IMR-90 (cell line): ENCODE results near the gene COL15A1. TPM values are rescaled to one million over a fixed set of nuclear protein-coding genes. Genes with fewer than 3 reads are reported as not detected.
A peak's percentile ranks its signal among the peaks of the same experiment; 100 is the strongest.

Source experiments
- ATAC-seq: fragments of 200-7000 bp; cut with Tn5 transposase; 2 replicates; pipeline ENCODE4 v1.9.1; 2020; ENCODE audit warnings: low read depth, mild to moderate bottlenecking, moderate library complexity
- BruUV-seq: library from RNA; stranded (reverse); fragments of 400-500 nt; replicated peaks from 2 replicates; lab custom pipeline; 2021; lab: Mats Ljungman, UMichigan
- CTCF ChIA-PET: fragments of 300-600 bp; formaldehyde crosslinking; extraction: SDS; loops from one replicate; lab custom pipeline; 2021; ENCODE audit warnings: antibody characterized with exemption; lab: Yijun Ruan, JAX
- POLR2A ChIA-PET: fragments of 300-600 bp; sonication (Branson Sonifier 250); formaldehyde crosslinking; loops from one replicate; lab custom pipeline; 2022; ENCODE audit warnings: antibody characterized with exemption; ENCODE audit not compliant: unreplicated experiment; lab: Charles Lee
- DNase-seq: peaks from one replicate; pipeline ENCODE4 v3.0.0; 2013
- H2AFZ ChIP-seq: replicated peaks from 2 replicates; pipeline ENCODE3; 2013; ENCODE audit warnings: low read length, mild to moderate bottlenecking; ENCODE audit not compliant: poor library complexity
- H2AK5ac ChIP-seq: 2 replicates; pipeline ENCODE4 v1.6.1; 2013; ENCODE audit warnings: low read depth, low read length, inconsistent platforms
- H2AK9ac ChIP-seq: replicated peaks from 2 replicates; pipeline ENCODE3; 2013; ENCODE audit warnings: mild to moderate bottlenecking, low read depth, low read length, moderate library complexity; ENCODE audit not compliant: poor library complexity
- H2BK120ac ChIP-seq: 2 replicates; pipeline ENCODE4 v1.6.1; 2013; ENCODE audit warnings: low read depth, low read length, inconsistent platforms
- H2BK15ac ChIP-seq: 3 replicates; pipeline ENCODE4 v1.6.1; 2013; ENCODE audit warnings: low read depth, low read length, inconsistent platforms
- H2BK20ac ChIP-seq: 2 replicates; pipeline ENCODE4 v1.6.1; 2013; ENCODE audit warnings: low read depth, mild to moderate bottlenecking, inconsistent platforms, low read length, moderate library complexity
- H2BK5ac ChIP-seq: 2 replicates; pipeline ENCODE4 v1.6.1; 2013; ENCODE audit warnings: mild to moderate bottlenecking, low read depth, low read length, inconsistent platforms; ENCODE audit not compliant: poor library complexity, severe bottlenecking
- H3K14ac ChIP-seq: replicated peaks from 2 replicates; pipeline ENCODE4 v1.6.1; 2013; ENCODE audit warnings: low read depth, low read length, inconsistent platforms
- H3K18ac ChIP-seq: 2 replicates; pipeline ENCODE4 v1.6.1; 2013; ENCODE audit warnings: low read depth, low read length, control low read depth
- H3K23ac ChIP-seq: 2 replicates; pipeline ENCODE4 v1.6.1; 2013; ENCODE audit warnings: low read depth, low read length, inconsistent platforms
- H3K27ac ChIP-seq: 2 replicates; pipeline ENCODE4 v1.5.1; 2013; ENCODE audit warnings: mild to moderate bottlenecking, control low read depth, low read length; ENCODE audit not compliant: insufficient read depth
- H3K27me3 ChIP-seq: 2 replicates; pipeline ENCODE4 v1.6.1; 2013; ENCODE audit warnings: low read length; ENCODE audit not compliant: control insufficient read depth, insufficient read depth
- H3K36me3 ChIP-seq: 2 replicates; pipeline ENCODE4 v1.6.1; 2013; ENCODE audit warnings: low read length, mixed read lengths; ENCODE audit not compliant: control insufficient read depth, insufficient read depth
- H3K4ac ChIP-seq: 2 replicates; pipeline ENCODE4 v1.6.1; 2013; ENCODE audit warnings: low read depth, low read length, inconsistent platforms
- H3K4me1 ChIP-seq: 2 replicates; pipeline ENCODE4 v1.6.1; 2013; ENCODE audit warnings: low read length, mixed read lengths; ENCODE audit not compliant: control insufficient read depth, insufficient read depth
- H3K4me2 ChIP-seq: 2 replicates; pipeline ENCODE4 v1.6.1; 2013; ENCODE audit warnings: low read depth, mild to moderate bottlenecking, control low read depth, low read length, moderate library complexity
- H3K4me3 ChIP-seq: 2 replicates; pipeline ENCODE4 v1.5.1; 2013; ENCODE audit warnings: low read depth, mild to moderate bottlenecking, control low read depth, low read length, moderate library complexity; ENCODE audit not compliant: insufficient read depth
- H3K56ac ChIP-seq: 2 replicates; pipeline ENCODE4 v1.6.1; 2013; ENCODE audit warnings: low read length, inconsistent platforms; ENCODE audit not compliant: insufficient read depth; ENCODE audit errors: extremely low read depth
- H3K79me1 ChIP-seq, 2 experiments: 2 replicates each; pipeline ENCODE4 v1.6.1; 2013; ENCODE audit warnings: low read length in 2 of 2, inconsistent platforms in 1 of 2, low read depth in 1 of 2
- H3K9ac ChIP-seq: 2 replicates; pipeline ENCODE4 v1.6.1; 2013; ENCODE audit warnings: low read depth, low read length, control low read depth
- H3K9me1 ChIP-seq: 2 replicates; pipeline ENCODE4 v1.6.1; 2013; ENCODE audit warnings: low read length, inconsistent platforms; ENCODE audit not compliant: insufficient read depth
- H3K9me3 ChIP-seq: 2 replicates; pipeline ENCODE4 v1.6.1; 2013; ENCODE audit warnings: low read length; ENCODE audit not compliant: control insufficient read depth, insufficient read depth
- H4K20me1 ChIP-seq: 2 replicates; pipeline ENCODE4 v1.6.1; 2013; ENCODE audit warnings: low read length, inconsistent platforms; ENCODE audit not compliant: insufficient read depth
- H4K5ac ChIP-seq: 2 replicates; pipeline ENCODE4 v1.6.1; 2013; ENCODE audit warnings: mild to moderate bottlenecking, low read depth, low read length, control low read depth
- H4K8ac ChIP-seq, 2 experiments: 2 replicates each; pipeline ENCODE4 v1.6.1; 2013; ENCODE audit warnings: low read depth in 2 of 2, low read length in 2 of 2, control low read depth in 1 of 2, inconsistent platforms in 1 of 2
- H4K91ac ChIP-seq: 2 replicates; pipeline ENCODE4 v1.6.1; 2013; ENCODE audit warnings: low read depth, low read length, inconsistent platforms; ENCODE audit not compliant: insufficient read depth
- BHLHE40 ChIP-seq: fragments of 150-350 bp; IDR thresholded peaks from 2 replicates; pipeline ENCODE4 v1.6.1; 2016; ENCODE audit warnings: mild to moderate bottlenecking, low read depth, low read length
- CEBPB ChIP-seq: IDR thresholded peaks from 2 replicates; pipeline ENCODE4 v1.6.1; 2012; ENCODE audit warnings: low read depth, low read length, improper control_type of control experiment
- CHD1 ChIP-seq: IDR thresholded peaks from 2 replicates; pipeline ENCODE4 v1.6.1; 2012; ENCODE audit warnings: low read depth, low read length, improper control_type of control experiment
- FOS ChIP-seq: fragments of 150-350 bp; IDR thresholded peaks from 2 replicates; pipeline ENCODE4 v1.6.1; 2016; ENCODE audit warnings: low read depth, low read length
- MAFK ChIP-seq: IDR thresholded peaks from 2 replicates; pipeline ENCODE4 v1.6.1; 2012; ENCODE audit warnings: low read depth, low read length, improper control_type of control experiment
- MAZ ChIP-seq: IDR thresholded peaks from 2 replicates; pipeline ENCODE4 v1.6.1; 2012; ENCODE audit warnings: low read depth, mild to moderate bottlenecking, low read length, improper control_type of control experiment, moderate library complexity, borderline replicate concordance
- MXI1 ChIP-seq: IDR thresholded peaks from 2 replicates; pipeline ENCODE4 v1.6.1; 2012; ENCODE audit warnings: low read depth, mild to moderate bottlenecking, low read length, moderate library complexity, borderline replicate concordance
- NFE2L2 ChIP-seq: fragments of 150-350 bp; IDR thresholded peaks from 2 replicates; pipeline ENCODE4 v1.6.1; 2016; ENCODE audit warnings: low read depth, mild to moderate bottlenecking, low read length
- POLR2A ChIP-seq: IDR thresholded peaks from 2 replicates; pipeline ENCODE4 v1.6.1; 2012; ENCODE audit warnings: mild to moderate bottlenecking, low read depth, low read length
- RAD21 ChIP-seq: IDR thresholded peaks from 2 replicates; pipeline ENCODE4 v1.6.1; 2012; ENCODE audit warnings: low read length, improper control_type of control experiment
- RCOR1 ChIP-seq: IDR thresholded peaks from 2 replicates; pipeline ENCODE4 v1.6.1; 2012; ENCODE audit warnings: mild to moderate bottlenecking, low read length, improper control_type of control experiment; ENCODE audit not compliant: insufficient replicate concordance
- RFX5 ChIP-seq: IDR thresholded peaks from 2 replicates; pipeline ENCODE4 v1.8.0; 2012; ENCODE audit warnings: low read depth, mild to moderate bottlenecking, low read length, moderate library complexity
- SMC3 ChIP-seq: fragments of 150-350 bp; IDR thresholded peaks from 2 replicates; pipeline ENCODE4 v1.6.1; 2016; ENCODE audit warnings: low read depth, mild to moderate bottlenecking, antibody characterized with exemption, low read length, moderate library complexity
- WGBS, 2 experiments: methylation state at CpG; one replicate each; pipeline versions ENCODE4 v1.1.5 to v1.1.7; 2013; ENCODE audit warnings: missing lambda C conversion rate in 2 of 2; ENCODE audit not compliant: insufficient read length in 1 of 2; ENCODE audit errors: extremely low coverage in 2 of 2; 5-methylcytosine and 5-hydroxymethylcytosine counted together
- dilution Hi-C: fragments of 300-500 bp; cut with HindIII; formaldehyde crosslinking; loops from one replicate; pipeline ENCODE4 v1.14.3; 2018; ENCODE audit warnings: low sequenced_read_pairs; ENCODE audit not compliant: unreplicated experiment
- in situ Hi-C: fragments of 300-500 bp; cut with MboI; formaldehyde crosslinking; loops from 3 replicates; pipeline ENCODE4 v1.14.3; 2019; ENCODE audit warnings: low sequenced_read_pairs, inconsistent platforms, mixed read lengths
- intact Hi-C: fragments of 100-400 bp; cut with micrococcal nuclease; formaldehyde crosslinking; loops from 2 replicates; pipeline ENCODE4 v1.10.0; 2022
- polyA plus RNA-seq, 3 experiments: library from polyadenylated mRNA; depleted of rRNA; stranded (reverse); fragments of >200 nt; gene quantifications; 2 replicates each; pipeline ENCODE4 v1.2.3, GENCODE V29; 2012; ENCODE audit warnings: low replicate concordance in 1 of 3
- total RNA-seq: library from RNA; depleted of rRNA; stranded (reverse); fragments of >200 nt; gene quantifications from 2 replicates; pipeline ENCODE4 v1.2.3, GENCODE V29; 2012
- TF ChIP-seq, protein P1 (sequence below): fragments of 150-350 bp; IDR thresholded peaks from 2 replicates; pipeline ENCODE4 v1.6.1; 2016; ENCODE audit warnings: low read depth, mild to moderate bottlenecking, low read length, moderate library complexity, borderline replicate concordance
- TF ChIP-seq, protein P2 (sequence below): conservative IDR thresholded peaks from 2 replicates; pipeline ENCODE4 v1.5.1; 2012; ENCODE audit warnings: mild to moderate bottlenecking, low read depth, low read length, improper control_type of control experiment
- TF ChIP-seq, protein P3 (sequence below): fragments of 150-350 bp; IDR thresholded peaks from 2 replicates; pipeline ENCODE4 v1.6.1; 2017; ENCODE audit warnings: mild to moderate bottlenecking, antibody characterized with exemption, low read length, low read depth

COL15A1 gene
- total and polyA plus RNA-seq, 2 of the 4 experiments (the other 2 are of a cell fraction), result 2.2 to 3.7 TPM

DNA sequence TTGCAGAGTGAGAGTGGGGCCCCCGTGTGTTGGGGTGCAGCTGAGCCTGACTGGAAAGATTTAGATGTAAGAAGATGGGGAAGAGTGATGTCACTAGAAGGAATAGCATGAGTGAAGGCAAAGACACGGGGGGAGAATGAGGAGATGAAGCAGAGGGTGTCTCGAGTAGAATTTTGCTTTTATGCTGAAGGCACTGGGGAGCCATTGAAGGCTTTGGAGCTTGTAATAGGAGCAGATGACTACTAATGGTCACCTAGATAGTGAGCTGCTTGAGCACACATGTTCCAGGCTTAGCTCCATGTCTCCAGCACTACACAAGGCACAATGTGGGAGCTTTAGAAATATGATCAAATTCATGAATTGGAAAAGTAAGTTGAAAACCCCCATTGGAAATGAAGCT is 32.1 kb downstream of the COL15A1 start:
- TF ChIP-seq BHLHE40 (no peak), RAD21 (no peak), POLR2A (no peak), MAFK (no peak), CHD1 (no peak), MAZ (no peak), SMC3 (no peak), CEBPB (no peak), MXI1 (no peak), FOS (no peak), NFE2L2 (no peak), RCOR1 (no peak), RFX5 (no peak)
- TF ChIP-seq, protein P1, sequence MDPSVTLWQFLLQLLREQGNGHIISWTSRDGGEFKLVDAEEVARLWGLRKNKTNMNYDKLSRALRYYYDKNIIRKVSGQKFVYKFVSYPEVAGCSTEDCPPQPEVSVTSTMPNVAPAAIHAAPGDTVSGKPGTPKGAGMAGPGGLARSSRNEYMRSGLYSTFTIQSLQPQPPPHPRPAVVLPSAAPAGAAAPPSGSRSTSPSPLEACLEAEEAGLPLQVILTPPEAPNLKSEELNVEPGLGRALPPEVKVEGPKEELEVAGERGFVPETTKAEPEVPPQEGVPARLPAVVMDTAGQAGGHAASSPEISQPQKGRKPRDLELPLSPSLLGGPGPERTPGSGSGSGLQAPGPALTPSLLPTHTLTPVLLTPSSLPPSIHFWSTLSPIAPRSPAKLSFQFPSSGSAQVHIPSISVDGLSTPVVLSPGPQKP, result no peak
- TF ChIP-seq, protein P2, sequence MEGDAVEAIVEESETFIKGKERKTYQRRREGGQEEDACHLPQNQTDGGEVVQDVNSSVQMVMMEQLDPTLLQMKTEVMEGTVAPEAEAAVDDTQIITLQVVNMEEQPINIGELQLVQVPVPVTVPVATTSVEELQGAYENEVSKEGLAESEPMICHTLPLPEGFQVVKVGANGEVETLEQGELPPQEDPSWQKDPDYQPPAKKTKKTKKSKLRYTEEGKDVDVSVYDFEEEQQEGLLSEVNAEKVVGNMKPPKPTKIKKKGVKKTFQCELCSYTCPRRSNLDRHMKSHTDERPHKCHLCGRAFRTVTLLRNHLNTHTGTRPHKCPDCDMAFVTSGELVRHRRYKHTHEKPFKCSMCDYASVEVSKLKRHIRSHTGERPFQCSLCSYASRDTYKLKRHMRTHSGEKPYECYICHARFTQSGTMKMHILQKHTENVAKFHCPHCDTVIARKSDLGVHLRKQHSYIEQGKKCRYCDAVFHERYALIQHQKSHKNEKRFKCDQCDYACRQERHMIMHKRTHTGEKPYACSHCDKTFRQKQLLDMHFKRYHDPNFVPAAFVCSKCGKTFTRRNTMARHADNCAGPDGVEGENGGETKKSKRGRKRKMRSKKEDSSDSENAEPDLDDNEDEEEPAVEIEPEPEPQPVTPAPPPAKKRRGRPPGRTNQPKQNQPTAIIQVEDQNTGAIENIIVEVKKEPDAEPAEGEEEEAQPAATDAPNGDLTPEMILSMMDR, result no peak
- TF ChIP-seq, protein P3, sequence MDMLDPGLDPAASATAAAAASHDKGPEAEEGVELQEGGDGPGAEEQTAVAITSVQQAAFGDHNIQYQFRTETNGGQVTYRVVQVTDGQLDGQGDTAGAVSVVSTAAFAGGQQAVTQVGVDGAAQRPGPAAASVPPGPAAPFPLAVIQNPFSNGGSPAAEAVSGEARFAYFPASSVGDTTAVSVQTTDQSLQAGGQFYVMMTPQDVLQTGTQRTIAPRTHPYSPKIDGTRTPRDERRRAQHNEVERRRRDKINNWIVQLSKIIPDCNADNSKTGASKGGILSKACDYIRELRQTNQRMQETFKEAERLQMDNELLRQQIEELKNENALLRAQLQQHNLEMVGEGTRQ, result no peak
- H3K27me3 ChIP-seq, result no peaks in the 10 kb centered on the region
- intact Hi-C loops (loop anchor here (1.0 to 2.0 kb wide), 3 partner anchors 23 to 164 kb away; no protein-coding TSS in a partner anchor), dilution Hi-C loops (no loop called here), in situ Hi-C loops (no loop called here)
- H3K36me3 ChIP-seq, result no peaks in the 10 kb centered on the region
- ChIA-PET CTCF (interaction anchor here (1.4 kb wide), 1 partner anchor 165 kb away, joined by 3 read pairs; no protein-coding TSS in a partner anchor), POLR2A (no interaction called here)
- no peak overlapping the region for H3K4me2 ChIP-seq
- H3K4me1 ChIP-seq, result peaks cover 22% of the 10 kb centered on the region
- no peak overlapping the region for H2BK15ac ChIP-seq
- no peak overlapping the region for H2AFZ ChIP-seq
- no peak overlapping the region for H2BK120ac ChIP-seq
- DNase-seq (no peak), ATAC-seq (no peak)
- H2BK20ac ChIP-seq, result no peak overlapping the region
- no peak overlapping the region for H4K5ac ChIP-seq
- peak overlapping the region; percentile 95; the same call in 1 of the 2 replicates for H2AK5ac ChIP-seq
- H4K91ac ChIP-seq, result no peak overlapping the region; the same call in 1 of the 2 replicates
- no peak overlapping the region for H3K4me3 ChIP-seq
- no peaks in the 10 kb centered on the region for H4K20me1 ChIP-seq
- no peak overlapping the region for H3K27ac ChIP-seq
- H3K9me3 ChIP-seq, result no peaks in the 10 kb centered on the region
- H3K18ac ChIP-seq, result no peak overlapping the region
- H3K79me1 ChIP-seq, result peaks cover 3 to 31% of the 10 kb centered on the region in 2 experiments; a peak in 3 of 4 replicates
- no peak overlapping the region for H2AK9ac ChIP-seq
- no peak overlapping the region for H3K23ac ChIP-seq
- H3K4ac ChIP-seq, result no peak overlapping the region
- no peak overlapping the region for H3K14ac ChIP-seq
- 92% methylated on average over 2 of the region's 3 CpGs; no CpG with 5 or more reads in 1 of the 2 experiments for WGBS, 2 experiments
- no peak overlapping the region for H3K56ac ChIP-seq
- H3K9ac ChIP-seq, result no peak overlapping the region
- no TSS peak for BruUV-seq
- H2BK5ac ChIP-seq, result no peak overlapping the region
- H3K9me1 ChIP-seq, result peaks cover 21% of the 10 kb centered on the region
- H4K8ac ChIP-seq, result no peak overlapping the region
